GM23338 (cell line): ENCODE measurements around the gene GCH1.

ENCODE experiments used
- CTCF ChIP-seq, 2 experiments: fragments of 200-600 bp in 1 of 2; sonication (generic) in 1 of 2; conservative IDR thresholded peaks; 2 replicates each; pipeline versions ENCODE4 v1.5.1 to v1.6.1; 2016 to 2017; ENCODE audit warnings: antibody characterized with exemption in 2 of 2, low read depth in 2 of 2, mild to moderate bottlenecking in 2 of 2, moderate library complexity in 1 of 2
- EZH2 ChIP-seq: fragments of 200-600 bp; sonication (generic); IDR thresholded peaks from one replicate; pipeline ENCODE4 v1.8.0; 2017; ENCODE audit warnings: antibody characterized with exemption, mild to moderate bottlenecking, low read depth; ENCODE audit not compliant: unreplicated experiment
- POLR2AphosphoS5 ChIP-seq: IDR thresholded peaks from 2 replicates; pipeline ENCODE4 v1.6.1; 2016; ENCODE audit warnings: antibody characterized with exemption, low read depth
- REST ChIP-seq: IDR thresholded peaks from one replicate; pipeline ENCODE4 v1.6.1; 2018; ENCODE audit warnings: antibody characterized with exemption; ENCODE audit not compliant: unreplicated experiment

GRCh38 chr14:54942913-54943312, 40.3 kb upstream of the GCH1 start:
- no peak for TF ChIP-seq CTCF (conservative IDR thresholded peaks at IDR 0.05; ENCODE audit: low read depth in 2 of 2)
- TF ChIP-seq REST, result no peak
- TF ChIP-seq POLR2AphosphoS5, result no peak
- TF ChIP-seq EZH2, result no peak
